PFSK-1 (cell line): Measurements from ENCODE around the gene NHERF2.

ENCODE experiments used
- FOXP2 ChIP-seq: optimal IDR thresholded peaks from 2 replicates; pipeline ENCODE3; 2011; ENCODE audit warnings: borderline replicate concordance, control low read depth, inconsistent platforms; ENCODE audit not compliant: insufficient read depth; ENCODE audit errors: extremely low read length, extremely low read depth
- POLR2AphosphoS5 ChIP-seq: IDR thresholded peaks from 2 replicates; pipeline ENCODE4 v1.6.1; 2012; ENCODE audit warnings: low read depth, mild to moderate bottlenecking, control low read depth, low read length, moderate library complexity
- REST ChIP-seq, 2 experiments: IDR thresholded peaks; 2 replicates each; pipeline versions ENCODE4 v1.6.1 to v1.8.0; 2011 to 2012; ENCODE audit warnings: low read depth in 2 of 2, low read length in 2 of 2, control low read depth in 1 of 2, inconsistent platforms in 1 of 2, mild to moderate bottlenecking in 1 of 2, moderate library complexity in 1 of 2; ENCODE audit not compliant: insufficient read depth in 1 of 2
- SIN3A ChIP-seq: IDR thresholded peaks from 2 replicates; pipeline ENCODE4 v1.6.1; 2012; ENCODE audit warnings: mild to moderate bottlenecking, low read length, moderate library complexity, borderline replicate concordance; ENCODE audit not compliant: insufficient read depth
- TAF1 ChIP-seq: IDR thresholded peaks from 2 replicates; pipeline ENCODE4 v1.6.1; 2012; ENCODE audit warnings: low read length, control low read depth, borderline replicate concordance; ENCODE audit not compliant: insufficient read depth

Gene NHERF2

DNA sequence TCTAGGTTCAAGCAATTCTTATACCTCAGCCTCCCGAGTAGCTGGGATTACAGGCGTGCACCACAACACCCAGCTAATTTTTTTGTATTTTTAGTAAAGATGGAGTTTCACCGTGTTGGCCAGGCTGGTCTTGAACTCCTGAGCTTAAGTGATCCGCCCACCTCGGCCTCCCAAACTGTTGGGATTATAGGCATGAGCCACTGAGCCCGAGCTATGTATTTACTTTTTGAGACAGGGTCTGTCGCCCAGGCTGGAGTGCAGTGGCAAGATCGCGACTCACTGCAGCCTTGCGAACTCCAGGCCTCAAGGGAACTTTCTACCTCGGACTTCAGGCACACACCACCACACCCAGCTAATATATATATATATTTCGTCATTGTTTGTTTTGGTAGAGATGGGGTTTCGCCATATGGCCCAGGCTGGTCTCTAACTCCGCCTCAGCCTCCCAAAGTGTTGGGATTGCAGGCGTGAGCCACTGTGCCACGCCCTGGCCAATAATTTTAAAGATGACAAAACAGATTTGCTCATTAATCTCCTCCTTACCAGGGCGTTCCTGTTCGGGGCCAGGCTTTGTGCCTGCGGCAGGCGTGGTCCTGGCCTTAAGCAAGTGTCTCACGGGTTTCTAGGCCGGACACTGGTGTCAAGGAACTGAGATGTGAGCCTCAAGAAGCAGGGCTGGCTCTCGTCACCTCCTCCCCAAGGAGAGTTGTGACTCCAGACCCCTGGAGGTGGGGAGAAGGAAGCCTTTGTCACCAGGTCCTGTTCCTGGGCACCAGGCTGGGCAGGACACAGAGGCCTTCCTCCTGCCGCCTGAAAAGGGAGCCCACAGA lies 11.4 kb upstream of the NHERF2 start:
- TF ChIP-seq TAF1 (no peak), SIN3A (no peak), FOXP2 (no peak), POLR2AphosphoS5 (no peak), REST (IDR thresholded peaks at IDR 0.05; ENCODE audit: insufficient read depth in 1 of 2, low read depth in 2 of 2, low read length in 2 of 2) (no peak)

DNA sequence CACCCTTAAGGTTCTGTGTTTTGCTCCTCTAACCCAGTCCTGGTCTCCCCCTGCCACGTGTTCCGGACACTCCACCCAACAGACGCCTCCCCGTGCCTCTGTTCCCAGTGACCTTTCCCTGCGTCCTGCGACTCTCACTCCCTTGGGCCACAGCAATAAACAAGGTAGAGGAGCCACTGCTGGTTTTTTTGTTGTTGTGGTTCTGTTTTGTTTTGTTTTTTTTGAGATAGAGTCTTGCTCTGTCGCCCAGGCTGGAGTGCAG lies 10.8 kb upstream of the NHERF2 start:
- TF ChIP-seq TAF1 = no peak

DNA sequence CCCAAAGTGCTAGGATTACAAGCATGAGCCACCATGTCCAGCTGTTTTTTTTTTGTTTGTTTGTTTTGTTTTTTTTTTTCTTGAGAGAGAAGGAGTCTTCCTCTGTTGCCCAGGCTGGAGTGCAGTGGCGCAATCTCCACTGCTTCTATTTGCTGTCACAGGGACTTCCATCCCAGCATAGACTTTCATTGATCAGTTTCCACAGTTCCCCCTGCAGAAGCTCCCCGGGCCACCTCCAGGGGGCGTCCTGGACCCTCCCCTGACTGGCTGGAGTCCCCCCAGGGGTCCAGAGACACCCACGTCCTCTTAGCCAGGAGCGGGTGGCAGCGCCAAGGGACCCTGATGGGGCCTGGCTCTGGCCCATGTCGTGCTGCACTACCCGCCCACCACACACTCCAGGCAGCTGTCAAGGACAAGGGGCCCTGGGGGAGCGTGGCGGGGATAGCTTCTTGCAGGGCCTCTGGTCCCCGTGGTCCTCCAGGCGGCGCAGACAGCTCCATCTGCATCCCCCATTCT lies 10.2 kb upstream of the NHERF2 start:
- no peak for TF ChIP-seq REST (IDR thresholded peaks at IDR 0.05; ENCODE audit: insufficient read depth in 1 of 2, low read depth in 2 of 2, low read length in 2 of 2)
- no peak for TF ChIP-seq FOXP2
- no peak for TF ChIP-seq POLR2AphosphoS5
- TF ChIP-seq TAF1 = no peak
- no peak for TF ChIP-seq SIN3A

DNA sequence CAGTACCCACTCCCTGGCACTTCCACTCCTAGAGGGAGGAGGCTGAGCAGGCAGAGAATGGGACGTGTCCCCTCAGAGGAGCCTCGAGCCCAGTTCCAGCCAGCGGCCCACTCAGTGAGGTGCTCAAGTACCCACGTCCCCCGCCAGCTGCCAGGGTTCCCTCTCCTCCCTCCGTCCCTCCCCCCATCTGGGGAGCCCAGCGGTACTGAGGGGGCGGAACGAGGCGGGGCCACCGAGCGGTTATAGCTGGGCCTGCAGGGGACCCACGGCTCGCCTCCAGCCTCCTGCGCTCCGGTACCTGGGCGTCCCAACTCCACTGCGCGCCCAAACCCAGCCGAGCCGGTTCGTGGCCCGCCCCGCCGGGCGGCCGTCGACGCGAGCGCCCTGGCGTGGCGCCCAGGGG lies 7.2 kb upstream of the NHERF2 start, which contains the start of gene NPW:
Gene NPW (plus strand): TSS at position 268 of the 403 bp plus-strand sequence.
- TF ChIP-seq POLR2AphosphoS5 = no peak

DNA sequence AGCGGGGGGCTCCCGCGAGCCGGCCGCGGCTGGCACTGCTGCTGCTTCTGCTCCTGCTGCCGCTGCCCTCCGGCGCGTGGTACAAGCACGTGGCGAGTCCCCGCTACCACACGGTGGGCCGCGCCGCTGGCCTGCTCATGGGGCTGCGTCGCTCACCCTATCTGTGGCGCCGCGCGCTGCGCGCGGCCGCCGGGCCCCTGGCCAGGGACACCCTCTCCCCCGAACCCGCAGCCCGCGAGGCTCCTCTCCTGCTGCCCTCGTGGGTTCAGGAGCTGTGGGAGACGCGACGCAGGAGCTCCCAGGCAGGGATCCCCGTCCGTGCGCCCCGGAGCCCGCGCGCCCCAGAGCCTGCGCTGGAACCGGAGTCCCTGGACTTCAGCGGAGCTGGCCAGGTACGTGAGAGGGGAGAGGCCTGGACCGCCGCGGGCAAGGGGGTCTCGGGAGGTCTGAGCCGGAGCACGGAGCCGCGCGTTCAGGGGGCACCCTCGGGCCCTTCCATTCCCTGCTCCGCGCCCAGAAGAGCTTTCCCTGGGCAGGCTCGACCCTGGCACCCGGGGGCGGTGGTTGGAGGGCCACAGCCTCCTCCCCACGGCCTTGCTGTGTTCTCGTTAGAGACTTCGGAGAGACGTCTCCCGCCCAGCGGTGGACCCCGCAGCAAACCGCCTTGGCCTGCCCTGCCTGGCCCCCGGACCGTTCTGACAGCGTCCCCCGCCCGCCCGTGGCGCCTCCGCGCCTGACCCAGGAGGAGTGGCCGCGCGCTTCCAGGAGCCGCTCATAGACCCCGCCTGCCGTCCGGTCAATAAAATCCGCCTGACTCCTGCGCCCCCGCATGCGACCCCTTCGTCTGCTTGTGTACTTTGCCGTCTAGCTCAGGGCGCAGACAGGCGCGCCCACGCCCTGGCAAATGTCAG lies 6.5 kb upstream of the NHERF2 start:
- TF ChIP-seq SIN3A (no peak), POLR2AphosphoS5 (no peak), REST (IDR thresholded peaks at IDR 0.05; ENCODE audit: insufficient read depth in 1 of 2, low read depth in 2 of 2, low read length in 2 of 2) (no peak)

DNA sequence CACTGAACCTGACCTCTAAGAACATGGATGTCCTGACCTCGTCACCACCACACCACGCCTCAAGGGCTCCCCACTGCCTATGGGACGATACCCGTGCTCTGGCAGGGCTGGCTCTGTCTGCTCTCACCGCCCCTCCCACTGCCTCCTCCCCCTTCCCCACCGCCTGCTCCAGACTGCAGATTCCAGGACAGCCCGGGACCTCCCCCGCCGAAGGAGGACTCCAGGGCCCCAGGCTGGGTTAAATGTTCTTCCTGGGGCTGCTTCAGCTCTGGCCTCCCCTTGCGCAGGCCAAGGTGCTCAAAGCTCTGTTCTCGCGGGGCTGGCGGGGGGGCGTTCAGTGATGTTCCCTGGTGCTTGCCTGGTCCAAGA lies 4.0 kb upstream of the NHERF2 start:
- no peak for TF ChIP-seq REST (IDR thresholded peaks at IDR 0.05; ENCODE audit: insufficient read depth in 1 of 2, low read depth in 2 of 2, low read length in 2 of 2)
- TF ChIP-seq SIN3A = no peak; the same call in 1 of the 2 replicates
- TF ChIP-seq POLR2AphosphoS5 = no peak
